Liver (tissue), 9 donors: Measurements from ENCODE around the gene PLA2G4F. TPM values are rescaled to one million over a fixed set of nuclear protein-coding genes. Genes with fewer than 3 reads are reported as not detected.

Experiments
- DNase-seq: peaks from one replicate; pipeline ENCODE4 v3.0.0-alpha.2; 2017; ENCODE audit warnings: low spot score
- H3K27ac ChIP-seq, 2 donors: one replicate each; pipeline ENCODE4 v1.7.0; 2013; ENCODE audit warnings: inconsistent platforms in 2 of 2, low read length in 2 of 2, control low read depth in 1 of 2, low read depth in 1 of 2, mild to moderate bottlenecking in 1 of 2
- H3K27me3 ChIP-seq, 4 donors: one replicate each; pipeline versions ENCODE4 v1.6.1 to v1.7.0; 2013; ENCODE audit warnings: low read length in 3 of 4, inconsistent platforms in 1 of 4, mild to moderate bottlenecking in 1 of 4, moderate library complexity in 1 of 4; ENCODE audit not compliant: control insufficient read depth in 4 of 4, insufficient read depth in 4 of 4
- H3K36me3 ChIP-seq, 4 donors: one replicate each; pipeline versions ENCODE4 v1.6.1 to v1.7.0; 2013; ENCODE audit warnings: low read length in 3 of 4, mild to moderate bottlenecking in 3 of 4, low read depth in 1 of 4, moderate library complexity in 1 of 4; ENCODE audit not compliant: control insufficient read depth in 4 of 4, insufficient read depth in 3 of 4
- H3K4me1 ChIP-seq, 4 donors: one replicate each; pipeline versions ENCODE4 v1.6.1 to v1.7.0; 2013; ENCODE audit warnings: low read length in 3 of 4, mild to moderate bottlenecking in 3 of 4, moderate library complexity in 1 of 4; ENCODE audit not compliant: control insufficient read depth in 4 of 4, insufficient read depth in 4 of 4
- H3K4me3 ChIP-seq, 3 donors: one replicate each; pipeline versions ENCODE4 v1.6.1 to v1.7.0; 2013; ENCODE audit warnings: low read length in 3 of 3, control low read depth in 1 of 3, low read depth in 1 of 3, mild to moderate bottlenecking in 1 of 3
- H3K9ac ChIP-seq, 2 donors: one replicate each; pipeline ENCODE4 v1.7.0; 2013; ENCODE audit warnings: low read length in 2 of 2, mild to moderate bottlenecking in 2 of 2, moderate library complexity in 2 of 2, control low read depth in 1 of 2, low read depth in 1 of 2
- H3K9me3 ChIP-seq, 4 donors: one replicate each; pipeline versions ENCODE4 v1.6.1 to v1.7.0; 2013; ENCODE audit warnings: low read length in 3 of 4; ENCODE audit not compliant: control insufficient read depth in 4 of 4
- CTCF ChIP-seq: fragments of 150-350 bp; IDR thresholded peaks from 2 replicates; pipeline ENCODE4 v1.5.1; 2017; ENCODE audit warnings: improper control_type of control experiment, low read depth, low read length; ENCODE audit not compliant: missing input control
- EGR1 ChIP-seq, 2 donors: IDR thresholded peaks; 2 replicates each; pipeline ENCODE4 v1.6.1; 2016 to 2018; ENCODE audit warnings: antibody characterized with exemption in 2 of 2, low read depth in 2 of 2
- FOXA1 ChIP-seq: IDR thresholded peaks from 2 replicates; pipeline ENCODE4 v1.6.1; 2016; ENCODE audit warnings: antibody characterized with exemption
- GABPA ChIP-seq, 2 donors: IDR thresholded peaks in 1 of 2; conservative IDR thresholded peaks in 1 of 2; 2 replicates each; pipeline ENCODE4 v1.6.1; 2016; ENCODE audit warnings: antibody characterized with exemption in 2 of 2, mild to moderate bottlenecking in 1 of 2, moderate library complexity in 1 of 2
- HNF4A ChIP-seq, 2 donors: conservative IDR thresholded peaks; 2 replicates each; pipeline ENCODE4 v1.6.1; 2016; ENCODE audit warnings: antibody characterized with exemption in 2 of 2, mild to moderate bottlenecking in 2 of 2
- HNF4G ChIP-seq: IDR thresholded peaks from 2 replicates; pipeline ENCODE4 v1.6.1; 2016; ENCODE audit warnings: antibody characterized with exemption
- JUND ChIP-seq, 2 donors: IDR thresholded peaks; 2 replicates each; pipeline ENCODE4 v1.6.1; 2016; ENCODE audit warnings: antibody characterized with exemption in 2 of 2
- NR2F2 ChIP-seq: IDR thresholded peaks from 2 replicates; pipeline ENCODE4 v1.6.1; 2016; ENCODE audit warnings: antibody characterized with exemption
- RAD21 ChIP-seq, 2 donors: IDR thresholded peaks; 2 replicates each; pipeline ENCODE4 v1.6.1; 2016; ENCODE audit warnings: antibody characterized with exemption in 2 of 2, mild to moderate bottlenecking in 2 of 2
- RXRA ChIP-seq, 2 donors: IDR thresholded peaks; 2 replicates each; pipeline ENCODE4 v1.6.1; 2017 to 2018; ENCODE audit warnings: antibody characterized with exemption in 2 of 2, mild to moderate bottlenecking in 1 of 2
- SP1 ChIP-seq: IDR thresholded peaks from 2 replicates; pipeline ENCODE4 v1.6.1; 2018; ENCODE audit warnings: antibody characterized with exemption, mild to moderate bottlenecking
- TAF1 ChIP-seq: conservative IDR thresholded peaks from 2 replicates; pipeline ENCODE4 v1.6.1; 2016; ENCODE audit warnings: antibody characterized with exemption, mild to moderate bottlenecking
- YY1 ChIP-seq: IDR thresholded peaks from 2 replicates; pipeline ENCODE4 v1.6.1; 2016; ENCODE audit warnings: antibody characterized with exemption, mild to moderate bottlenecking
- ZBTB33 ChIP-seq: IDR thresholded peaks from 2 replicates; pipeline ENCODE4 v1.6.1; 2016; ENCODE audit warnings: antibody characterized with exemption
- WGBS: extraction: QIAGEN DNeasy Blood & Tissue Kit; methylation state at CpG from one replicate; pipeline ENCODE4 v1.1.7; 2013; 5-methylcytosine and 5-hydroxymethylcytosine counted together
- polyA plus RNA-seq, 2 donors: library from polyadenylated mRNA; stranded (reverse) in 1 of 2; unstranded in 1 of 2; fragments of 200-250 nt in 1 of 2; fragments of >200 nt in 1 of 2; fragmentation: Nextera tagmentation in 1 of 2; extraction: Ambion mirVana in 1 of 2; gene quantifications; one replicate each; pipeline versions ENCODE4 v1.2.1 to v1.2.3, GENCODE V29; 2013 to 2015
- total RNA-seq, 2 donors: library from RNA; depleted of rRNA; stranded (reverse); fragments of >200 nt; gene quantifications; one replicate each; pipeline ENCODE4 v1.2.3, GENCODE V29; 2014
- TF ChIP-seq, protein P1 (sequence below): IDR thresholded peaks from 2 replicates; pipeline ENCODE4 v1.6.1; 2016; ENCODE audit warnings: antibody characterized with exemption, mild to moderate bottlenecking
- donor health status: healthy.
- donor health status: healthy.
- donor health status: healthy.
- donor health status: healthy.
- donor health status: healthy.

PLA2G4F gene
- total and polyA plus RNA-seq, 4 donors = not detected

- Histone ChIP-seq H3K9me3 (no peaks in the 10 kb centered on the region), H3K4me1 (no peaks in the 10 kb centered on the region), H3K36me3 (no peaks in the 10 kb centered on the region), H3K4me3 (no peak overlapping the region), H3K27ac (no peak overlapping the region), H3K27me3 (no peaks in the 10 kb centered on the region), H3K9ac (no peak overlapping the region)
- no peak for DNase-seq
- 32% methylated on average over 10 of the region's 10 CpGs for WGBS
- TF ChIP-seq, protein P1, sequence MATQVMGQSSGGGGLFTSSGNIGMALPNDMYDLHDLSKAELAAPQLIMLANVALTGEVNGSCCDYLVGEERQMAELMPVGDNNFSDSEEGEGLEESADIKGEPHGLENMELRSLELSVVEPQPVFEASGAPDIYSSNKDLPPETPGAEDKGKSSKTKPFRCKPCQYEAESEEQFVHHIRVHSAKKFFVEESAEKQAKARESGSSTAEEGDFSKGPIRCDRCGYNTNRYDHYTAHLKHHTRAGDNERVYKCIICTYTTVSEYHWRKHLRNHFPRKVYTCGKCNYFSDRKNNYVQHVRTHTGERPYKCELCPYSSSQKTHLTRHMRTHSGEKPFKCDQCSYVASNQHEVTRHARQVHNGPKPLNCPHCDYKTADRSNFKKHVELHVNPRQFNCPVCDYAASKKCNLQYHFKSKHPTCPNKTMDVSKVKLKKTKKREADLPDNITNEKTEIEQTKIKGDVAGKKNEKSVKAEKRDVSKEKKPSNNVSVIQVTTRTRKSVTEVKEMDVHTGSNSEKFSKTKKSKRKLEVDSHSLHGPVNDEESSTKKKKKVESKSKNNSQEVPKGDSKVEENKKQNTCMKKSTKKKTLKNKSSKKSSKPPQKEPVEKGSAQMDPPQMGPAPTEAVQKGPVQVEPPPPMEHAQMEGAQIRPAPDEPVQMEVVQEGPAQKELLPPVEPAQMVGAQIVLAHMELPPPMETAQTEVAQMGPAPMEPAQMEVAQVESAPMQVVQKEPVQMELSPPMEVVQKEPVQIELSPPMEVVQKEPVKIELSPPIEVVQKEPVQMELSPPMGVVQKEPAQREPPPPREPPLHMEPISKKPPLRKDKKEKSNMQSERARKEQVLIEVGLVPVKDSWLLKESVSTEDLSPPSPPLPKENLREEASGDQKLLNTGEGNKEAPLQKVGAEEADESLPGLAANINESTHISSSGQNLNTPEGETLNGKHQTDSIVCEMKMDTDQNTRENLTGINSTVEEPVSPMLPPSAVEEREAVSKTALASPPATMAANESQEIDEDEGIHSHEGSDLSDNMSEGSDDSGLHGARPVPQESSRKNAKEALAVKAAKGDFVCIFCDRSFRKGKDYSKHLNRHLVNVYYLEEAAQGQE = no peak
- TF ChIP-seq SP1 (no peak), ZBTB33 (no peak), HNF4A (conservative IDR thresholded peaks at IDR 0.05) (no peak), CTCF (no peak)
These were observed 37.6 kb downstream of the PLA2G4F start for GRCh38 chr15:42118650-42119445.

DNA sequence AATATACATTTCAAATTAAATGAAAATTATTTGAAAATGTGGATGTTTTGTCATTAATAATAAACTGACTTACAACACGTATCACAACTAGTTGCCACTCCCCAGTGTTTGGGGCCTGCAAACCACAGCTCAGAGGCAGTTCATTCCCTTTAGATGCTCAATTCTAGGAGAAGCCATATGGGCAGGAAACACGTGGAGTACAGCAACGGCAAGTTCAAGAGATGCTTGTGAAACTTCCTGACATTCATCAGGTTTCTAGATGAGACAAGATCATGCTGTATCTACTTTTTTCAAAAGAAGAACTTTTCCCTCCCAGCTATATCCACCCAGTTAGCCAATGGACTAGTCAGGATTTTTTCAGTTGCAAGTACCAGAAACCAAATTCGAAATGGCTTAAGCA lies 44.5 kb downstream of the PLA2G4F start:
- Histone ChIP-seq H3K4me1 (no peaks in the 10 kb centered on the region), H3K9ac (no peak overlapping the region), H3K36me3 (no peaks in the 10 kb centered on the region), H3K27me3 (no peaks in the 10 kb centered on the region), H3K9me3 (no peaks in the 10 kb centered on the region), H3K4me3 (no peak overlapping the region), H3K27ac (no peak overlapping the region)
- no peak for DNase-seq
- WGBS = 74% methylated on average over 4 of the region's 4 CpGs
- TF ChIP-seq TAF1 (no peak), YY1 (no peak), GABPA (IDR thresholded peaks at IDR 0.05 in 1 of 2, conservative IDR thresholded peaks at IDR 0.05 in 1 of 2) (no peak), NR2F2 (no peak), CTCF (no peak), HNF4A (conservative IDR thresholded peaks at IDR 0.05) (no peak), SP1 (no peak), RAD21 (IDR thresholded peaks at IDR 0.05) (no peak), HNF4G (no peak), JUND (IDR thresholded peaks at IDR 0.05) (no peak), ZBTB33 (no peak), EGR1 (IDR thresholded peaks at IDR 0.05; ENCODE audit: low read depth in 2 of 2) (no peak), FOXA1 (no peak), RXRA (IDR thresholded peaks at IDR 0.05) (no peak)
- TF ChIP-seq, protein P1 = no peak
